KMS-11 (cell line): Measurements from ENCODE around the gene ADAMTS2.

ENCODE experiments used
- H2AFZ ChIP-seq: fragments of 200-600 bp; sonication (generic); 2 replicates; pipeline ENCODE4 v1.6.1; 2016; ENCODE audit warnings: antibody characterized with exemption, mixed run types, low read depth
- H3K27ac ChIP-seq: fragments of 200-600 bp; sonication (generic); 2 replicates; pipeline ENCODE4 v1.6.1; 2016; ENCODE audit warnings: mild to moderate bottlenecking, mixed run types
- H3K27me3 ChIP-seq: fragments of 200-600 bp; sonication (generic); 2 replicates; pipeline ENCODE4 v1.6.1; 2017; ENCODE audit warnings: mild to moderate bottlenecking, low read depth, mixed run types, moderate library complexity; ENCODE audit not compliant: insufficient read depth
- H3K36me3 ChIP-seq: fragments of 200-600 bp; sonication (generic); 2 replicates; pipeline ENCODE4 v1.6.1; 2017; ENCODE audit warnings: mild to moderate bottlenecking, mixed run types; ENCODE audit not compliant: insufficient read depth
- H3K4me1 ChIP-seq: fragments of 200-600 bp; sonication (generic); 2 replicates; pipeline ENCODE4 v1.6.1; 2016; ENCODE audit warnings: mild to moderate bottlenecking, low read depth, mixed run types; ENCODE audit not compliant: poor library complexity, severe bottlenecking
- H3K4me2 ChIP-seq: fragments of 200-600 bp; sonication (generic); 2 replicates; pipeline ENCODE4 v1.7.0; 2016; ENCODE audit warnings: mild to moderate bottlenecking, mixed run types
- H3K4me3 ChIP-seq: fragments of 200-600 bp; sonication (generic); IDR thresholded peaks from 2 replicates; pipeline ENCODE4 v1.6.1; 2017; ENCODE audit warnings: low read depth, low read length, mixed read lengths; ENCODE audit not compliant: insufficient read depth
- H3K79me2 ChIP-seq: fragments of 200-600 bp; sonication (generic); 2 replicates; pipeline ENCODE4 v1.6.1; 2016; ENCODE audit warnings: low read depth, mixed run types; ENCODE audit not compliant: insufficient read depth
- H3K9ac ChIP-seq: fragments of 200-600 bp; sonication (generic); 2 replicates; pipeline ENCODE4 v1.6.1; 2016; ENCODE audit warnings: mild to moderate bottlenecking, mixed run types
- H4K20me1 ChIP-seq: fragments of 200-600 bp; sonication (generic); 2 replicates; pipeline ENCODE4 v1.6.1; 2016; ENCODE audit warnings: mild to moderate bottlenecking, mixed run types; ENCODE audit not compliant: insufficient read depth
- CTCF ChIP-seq: fragments of 200-600 bp; sonication (generic); conservative IDR thresholded peaks from 2 replicates; pipeline ENCODE4 v1.6.1; 2017; ENCODE audit warnings: low read depth, mild to moderate bottlenecking, antibody characterized with exemption, low read length, moderate library complexity, mixed read lengths

ADAMTS2 gene

GRCh38 chr5:179143446-179143845 is 201.8 kb downstream of the ADAMTS2 start:
- Histone ChIP-seq H3K79me2 (no peaks in the 10 kb centered on the region), H3K36me3 (no peaks in the 10 kb centered on the region), H2AFZ (no peak overlapping the region), H3K27ac (no peak overlapping the region), H3K4me1 (no peaks in the 10 kb centered on the region), H3K4me2 (no peak overlapping the region), H3K9ac (no peak overlapping the region), H3K4me3 (no peak overlapping the region), H3K27me3 (no peaks in the 10 kb centered on the region), H4K20me1 (no peaks in the 10 kb centered on the region)
- TF ChIP-seq CTCF = no peak

GRCh38 chr5:179142434-179143198 is 202.6 kb downstream of the ADAMTS2 start:
- Histone ChIP-seq H3K9ac (no peak overlapping the region), H3K4me3 (no peak overlapping the region), H3K27me3 (no peaks in the 10 kb centered on the region), H4K20me1 (no peaks in the 10 kb centered on the region), H3K4me1 (no peaks in the 10 kb centered on the region), H3K27ac (no peak overlapping the region), H2AFZ (no peak overlapping the region), H3K79me2 (no peaks in the 10 kb centered on the region), H3K4me2 (no peak overlapping the region), H3K36me3 (no peaks in the 10 kb centered on the region)
- no peak for TF ChIP-seq CTCF

- H3K4me1 ChIP-seq = no peaks in the 10 kb centered on the region
- H3K4me2 ChIP-seq = no peak overlapping the region
- H3K36me3 ChIP-seq = no peaks in the 10 kb centered on the region
- no peak overlapping the region for H3K27ac ChIP-seq
- H4K20me1 ChIP-seq = no peaks in the 10 kb centered on the region
- no peak for TF ChIP-seq CTCF
- no peak overlapping the region for H3K9ac ChIP-seq
- no peak overlapping the region for H3K4me3 ChIP-seq
- H3K27me3 ChIP-seq = no peaks in the 10 kb centered on the region
- H3K79me2 ChIP-seq = no peaks in the 10 kb centered on the region
- H2AFZ ChIP-seq = no peak overlapping the region
Observed at GRCh38 chr5:179141867-179142266, 203.4 kb downstream of the ADAMTS2 start.

- Histone ChIP-seq H3K79me2 (no peaks in the 10 kb centered on the region), H3K4me2 (no peak overlapping the region), H3K27ac (no peak overlapping the region), H4K20me1 (no peaks in the 10 kb centered on the region), H3K4me3 (no peak overlapping the region), H3K9ac (no peak overlapping the region), H3K4me1 (no peaks in the 10 kb centered on the region), H3K36me3 (no peaks in the 10 kb centered on the region), H2AFZ (no peak overlapping the region), H3K27me3 (no peaks in the 10 kb centered on the region)
- no peak for TF ChIP-seq CTCF
Observed at GRCh38 chr5:179140293-179140692, 205.0 kb downstream of the ADAMTS2 start.
